ENCODE data around the gene VPS33B.
"Not testable (repeated sequence)": the region's sequence is repeated elsewhere in the genome, so short reads cannot be mapped to it uniquely, and the experiment has no call there.

The VPS33B gene

GRCh38 chr15:91027677-91028076 lies 5.3 kb upstream of the VPS33B start:
- ATAC-seq, result no peak

- ATAC-seq, result no peak
Observed at GRCh38 chr15:91023720-91024119, 1.3 kb upstream of the VPS33B start.

- peak; percentile 52 to 55 for ATAC-seq
Observed at GRCh38 chr15:91022832-91023129, 387 bp upstream of the VPS33B start.

GRCh38 chr15:91021516-91022074 lies 799 bp downstream of the VPS33B start:
- ATAC-seq, result no peak

GRCh38 chr15:91018158-91018557 lies 4.2 kb downstream of the VPS33B start:
- ATAC-seq, result no peak

GRCh38 chr15:91017716-91018115 lies 4.7 kb downstream of the VPS33B start:
- no peak for ATAC-seq

GRCh38 chr15:91013701-91014100 lies 8.7 kb downstream of the VPS33B start:
- ATAC-seq, result not testable (repeated sequence)

GRCh38 chr15:91007266-91007665 lies 15.1 kb downstream of the VPS33B start:
- no peak for ATAC-seq

GRCh38 chr15:91001209-91001608 lies 21.2 kb downstream of the VPS33B start:
- ATAC-seq, result no peak

GRCh38 chr15:90998737-90999136 lies 23.7 kb downstream of the VPS33B start:
- no peak for ATAC-seq

- ATAC-seq, result peak; percentile 98
Observed at GRCh38 chr15:90994417-90995311, 27.7 kb downstream of the VPS33B start, which contains the start of gene PRC1. Gene PRC1, minus strand, starts transcription at chr15:90994535. Its CDS starts 118 bp downstream, at chr15:90994417.

- peak; percentile 4 to 13 for ATAC-seq
Observed at GRCh38 chr15:90994059-90994416, 28.4 kb downstream of the VPS33B start.

- no peak for ATAC-seq
Observed at GRCh38 chr15:90991587-90992285, 30.7 kb downstream of the VPS33B start.

GRCh38 chr15:90990446-90990845 lies 31.9 kb downstream of the VPS33B start:
- no peak for ATAC-seq

GRCh38 chr15:90989040-90989768 lies 33.2 kb downstream of the VPS33B start:
- ATAC-seq, result peak in 1 of 2 donors; percentile 21

GRCh38 chr15:90988296-90988695 lies 34.1 kb downstream of the VPS33B start:
- no peak for ATAC-seq

- no peak for ATAC-seq
Observed at GRCh38 chr15:90987561-90988141, 34.7 kb downstream of the VPS33B start.

GRCh38 chr15:90986790-90987507 lies 35.4 kb downstream of the VPS33B start:
- no peak for ATAC-seq

GRCh38 chr15:90982135-90982534 lies 40.3 kb downstream of the VPS33B start:
- peak in 1 of 2 donors; percentile 63 for ATAC-seq

- ATAC-seq, result no peak
Observed at GRCh38 chr15:90981681-90982080, 40.7 kb downstream of the VPS33B start.

GRCh38 chr15:90979582-90979981 lies 42.8 kb downstream of the VPS33B start:
- ATAC-seq, result no peak

GRCh38 chr15:90974216-90974615 lies 48.2 kb downstream of the VPS33B start:
- no peak for ATAC-seq
